Measurements from ENCODE around the gene BSCL2.
A peak's percentile ranks its signal among the peaks of the same experiment; 100 is the strongest.
"Not testable (repeated sequence)": the region's sequence is repeated elsewhere in the genome, so short reads cannot be mapped to it uniquely, and the experiment has no call there.

BSCL2 gene

GRCh38 chr11:62716816-62717215 lies 9.6 kb upstream of the BSCL2 start:
- DNase-seq: no peak

GRCh38 chr11:62716206-62716605 lies 9.0 kb upstream of the BSCL2 start:
- no peak for DNase-seq

- no peak for DNase-seq
Observed at GRCh38 chr11:62715150-62716130, 8.2 kb upstream of the BSCL2 start.

DNA sequence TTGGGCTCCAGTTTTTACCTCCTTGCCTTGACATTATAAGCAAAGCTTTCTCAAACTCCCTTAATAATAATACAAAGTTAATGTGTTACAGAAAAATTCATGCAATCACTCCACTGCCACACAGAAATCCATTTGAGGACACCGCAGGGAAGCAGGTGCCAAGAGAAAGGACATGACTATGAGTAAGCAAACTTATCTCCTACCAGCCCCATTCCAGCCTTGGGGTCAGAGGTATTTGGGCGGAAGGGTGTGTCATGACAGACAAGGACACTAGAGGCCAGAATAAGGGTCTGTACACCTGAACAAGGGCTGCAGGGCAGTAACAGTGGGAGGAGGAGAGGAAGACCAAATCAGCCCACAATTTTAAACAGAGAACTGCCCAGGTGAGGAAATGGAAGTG lies 6.1 kb upstream of the BSCL2 start:
- no peak for DNase-seq

DNA sequence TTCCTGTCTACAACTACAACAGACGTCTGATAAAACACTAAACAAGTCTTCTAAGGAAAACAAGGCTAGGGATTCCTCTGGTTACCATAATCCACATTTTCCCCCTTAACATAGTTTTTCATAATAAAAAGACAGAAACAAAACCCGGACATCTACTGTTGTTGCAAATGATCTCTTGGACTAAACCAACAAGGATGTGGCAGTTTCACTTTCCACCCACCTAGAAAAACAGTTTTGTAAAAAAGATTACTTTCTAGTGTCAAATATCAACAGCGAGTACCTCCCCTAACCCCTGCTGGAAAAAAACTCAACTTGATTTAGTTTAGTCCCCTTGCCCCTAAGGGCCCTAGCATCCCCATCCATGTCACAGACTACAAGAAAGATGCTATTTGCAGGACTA lies 5.6 kb upstream of the BSCL2 start:
- DNase-seq: no peak

GRCh38 chr11:62712276-62712812 lies 5.1 kb upstream of the BSCL2 start:
- no peak for DNase-seq

DNA sequence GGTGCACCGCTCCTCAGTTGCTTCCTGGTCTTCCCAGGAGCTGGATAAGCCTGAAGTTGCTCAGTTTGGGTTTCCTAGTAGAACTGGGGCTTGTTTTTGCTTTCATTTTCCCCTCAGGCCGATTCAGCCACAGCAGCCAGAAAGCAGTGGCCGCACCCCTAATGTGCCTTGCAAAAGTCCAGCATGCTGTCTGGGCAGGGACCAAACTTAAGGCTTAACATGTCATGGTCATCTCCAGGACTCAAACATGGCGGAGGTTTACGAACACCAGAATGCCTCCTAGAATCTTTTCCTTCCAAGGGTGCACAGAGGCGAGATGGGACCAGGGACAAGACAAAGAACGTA lies 2.7 kb upstream of the BSCL2 start:
- no peak for DNase-seq

DNA sequence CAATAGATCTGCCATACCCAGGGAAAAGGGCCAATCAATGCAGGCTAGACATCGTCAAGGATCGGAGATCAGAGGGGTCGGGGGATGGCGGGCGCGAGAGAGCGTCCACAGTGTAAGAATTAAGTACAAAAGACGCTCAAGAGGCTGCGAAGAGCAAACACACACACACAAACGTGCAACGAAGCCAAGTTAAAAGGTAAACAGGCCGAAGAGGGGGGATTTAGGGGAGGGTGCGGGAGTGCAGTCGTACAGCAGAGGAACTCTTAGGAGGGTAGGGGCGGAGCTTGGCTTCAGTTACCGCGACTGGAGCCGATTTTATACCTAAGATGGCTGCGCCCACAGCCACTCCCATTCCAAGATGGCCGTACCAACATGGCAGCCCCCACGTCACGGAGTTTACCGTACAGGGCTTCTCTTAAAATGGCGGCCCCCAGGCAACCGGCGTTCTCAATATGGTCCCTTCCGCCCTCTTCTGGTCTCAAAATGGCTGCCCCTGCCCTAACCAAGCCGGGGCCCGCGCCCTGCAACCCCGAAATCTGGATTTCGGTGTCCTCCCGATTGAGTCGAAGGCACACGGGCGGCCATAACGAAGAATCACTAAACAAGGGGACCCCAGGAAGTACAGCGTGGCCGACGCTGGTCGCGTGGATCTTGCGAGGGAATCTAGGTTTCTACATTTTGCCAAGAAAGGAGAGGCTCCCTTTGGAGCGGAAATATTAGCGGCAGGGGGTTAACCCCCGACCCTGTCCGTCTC lies 2.2 kb upstream of the BSCL2 start:
- peak; percentile 50 for DNase-seq

- no peak for DNase-seq
Observed at GRCh38 chr11:62708793-62709192, 1.6 kb upstream of the BSCL2 start.

DNA sequence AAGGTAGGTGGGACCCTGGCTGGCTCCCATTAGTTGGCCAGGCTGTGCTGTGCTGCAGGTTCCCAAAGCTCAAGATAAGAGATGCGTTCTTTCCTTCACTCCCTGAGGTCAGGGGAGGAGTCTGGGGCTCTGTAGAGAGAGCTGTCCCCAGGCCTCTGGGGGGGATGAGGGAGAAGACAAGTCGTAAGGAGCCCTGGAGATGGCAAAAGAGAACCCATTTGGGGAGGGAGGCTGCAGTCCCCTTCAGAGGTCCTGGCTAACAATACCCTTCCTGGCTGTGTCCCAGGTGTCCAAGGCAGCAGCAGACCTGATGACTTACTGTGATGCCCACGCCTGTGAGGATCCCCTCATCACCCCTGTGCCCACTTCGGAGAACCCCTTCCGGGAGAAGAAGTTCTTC lies 1.2 kb upstream of the BSCL2 start:
- DNase-seq: no peak

DNA sequence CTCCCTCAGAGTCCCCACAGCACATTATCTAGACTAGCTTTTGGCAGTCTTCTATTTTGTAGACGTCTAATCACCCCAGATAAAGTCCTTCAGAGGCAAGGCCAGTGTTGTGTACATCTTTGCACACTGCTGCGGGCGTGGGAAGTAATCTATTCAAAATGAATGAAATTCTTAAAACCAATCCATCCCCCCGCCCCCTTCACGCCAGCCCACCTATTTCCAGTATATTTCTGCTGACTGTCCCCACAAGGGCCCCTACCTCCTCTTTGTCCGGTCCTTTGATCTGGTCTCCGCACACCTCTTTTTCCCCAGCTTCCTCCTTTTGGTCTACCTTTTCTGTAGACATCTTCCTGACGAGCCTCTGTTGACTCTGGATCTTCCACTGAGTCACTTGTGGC lies 375 bp downstream of the BSCL2 start:
- DNase-seq: no peak

DNA sequence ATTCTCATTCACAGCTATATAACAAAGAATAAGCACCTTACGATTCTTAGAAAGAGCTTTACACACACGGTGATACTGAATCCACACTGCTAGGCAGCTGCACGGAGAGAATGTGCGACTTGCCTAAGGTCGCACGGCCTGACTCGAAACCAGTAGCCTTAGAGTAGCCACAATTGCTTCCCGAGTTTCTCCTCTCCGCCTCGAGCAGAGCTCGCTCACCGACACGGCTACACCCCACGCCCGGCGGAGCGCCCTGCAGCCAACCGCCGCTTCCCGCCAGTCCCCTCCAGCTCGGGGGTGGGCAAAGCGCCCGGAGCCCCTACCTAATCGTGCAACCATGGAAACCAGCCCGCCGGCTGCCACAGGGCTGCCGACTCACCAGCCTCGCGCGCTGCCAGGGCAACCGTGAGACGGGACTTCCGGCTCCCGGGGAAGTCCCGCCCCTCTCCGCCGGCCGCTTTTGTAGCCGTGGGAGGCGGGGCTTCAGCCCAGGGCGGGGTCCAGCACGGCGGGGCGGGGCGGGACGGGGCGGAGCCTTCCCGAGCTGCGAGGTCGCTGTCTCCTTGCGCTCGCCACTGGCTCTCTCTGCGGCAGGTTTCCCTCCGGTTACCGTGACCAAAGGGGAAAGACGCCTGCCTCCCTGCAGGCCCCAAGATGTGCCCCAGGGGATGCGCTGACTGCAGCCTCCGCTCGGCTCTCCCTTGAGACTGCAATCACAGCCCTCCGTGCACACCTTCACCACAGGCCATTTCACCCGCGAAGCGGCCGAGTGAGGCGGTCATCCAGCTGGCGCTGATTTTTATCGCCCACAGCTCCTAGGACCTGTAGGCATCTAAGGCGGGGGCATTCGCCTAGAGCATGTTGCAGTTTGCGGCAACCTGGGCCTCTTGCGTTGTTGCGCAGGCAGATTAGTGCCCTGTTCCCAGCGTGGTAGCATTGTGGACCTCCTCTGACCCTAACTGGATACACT lies 1.1 kb downstream of the BSCL2 start:
- peak; percentile 88 for DNase-seq

DNA sequence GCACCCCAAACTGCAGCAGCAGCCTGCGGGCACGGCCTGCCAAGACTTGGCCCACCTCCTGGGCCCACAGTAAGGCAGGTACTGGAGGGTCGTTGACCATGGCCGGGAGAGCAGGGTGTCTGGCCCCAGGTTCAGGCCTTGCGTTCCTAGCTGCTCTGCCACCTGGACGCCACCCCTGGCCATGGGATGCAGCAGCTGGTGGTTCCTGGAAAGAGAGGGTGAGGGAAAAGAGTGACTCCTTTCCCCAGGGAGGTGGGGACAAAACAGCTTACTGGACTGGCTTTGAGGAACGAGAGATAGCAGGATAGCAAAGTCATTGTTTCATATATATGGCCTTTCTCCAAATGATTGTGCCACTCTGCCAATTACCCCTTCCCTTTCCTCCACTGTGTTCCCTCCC lies 1.8 kb downstream of the BSCL2 start:
- no peak for DNase-seq

DNA sequence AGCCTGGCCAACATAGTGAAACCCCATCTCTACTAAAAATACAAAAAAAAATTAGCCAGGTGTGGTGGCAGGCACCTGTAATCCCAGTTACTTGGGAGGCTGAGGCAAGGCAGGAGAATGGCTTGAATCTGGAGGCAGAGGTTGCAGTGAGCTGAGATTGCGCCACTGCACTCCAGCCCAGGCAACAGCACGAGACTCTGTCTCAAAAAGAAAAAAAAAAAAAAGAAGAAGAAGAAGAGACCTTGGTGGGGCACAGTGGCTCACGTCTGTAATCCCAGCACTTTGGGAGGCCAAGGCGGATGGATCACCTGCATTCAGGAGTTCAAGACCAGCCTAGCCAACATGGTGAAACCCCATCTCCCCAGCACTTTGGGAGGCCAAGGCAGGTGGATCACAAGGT lies 3.3 kb downstream of the BSCL2 start:
- DNase-seq: not testable (repeated sequence)

- DNase-seq: no peak
Observed at GRCh38 chr11:62702246-62702645, 5.0 kb downstream of the BSCL2 start.

- DNase-seq: peak; percentile 16
Observed at GRCh38 chr11:62694455-62695167, 12.6 kb downstream of the BSCL2 start.

- not testable (repeated sequence) for DNase-seq
Observed at GRCh38 chr11:62693624-62694023, 13.6 kb downstream of the BSCL2 start.

GRCh38 chr11:62689421-62690183 lies 17.6 kb downstream of the BSCL2 start, which contains the start of gene LRRN4CL:
Gene LRRN4CL, minus strand, starts transcription at chr11:62689530. Its CDS starts 1,022 bp downstream, at chr11:62688508.
- peak; percentile 19 for DNase-seq

- DNase-seq: no peak
Observed at GRCh38 chr11:62688491-62688890, 18.7 kb downstream of the BSCL2 start.

GRCh38 chr11:62687508-62688396 lies 19.5 kb downstream of the BSCL2 start:
- no peak for DNase-seq

All from NCI-H1694 treated with DMSO at 0.1 percent for 48 hours (cell line).